Keratinocyte (primary cell): ENCODE data around the gene PAXIP1. TPM values are rescaled to one million over a fixed set of nuclear protein-coding genes. Genes with fewer than 3 reads are reported as not detected.

ENCODE experiments used
- DNase-seq: peaks from one replicate; pipeline ENCODE4 v3.0.0-alpha.2; 2011; ENCODE audit warnings: low read depth, missing footprints, low spot score
- FAIRE-seq: peaks from 2 replicates; lab custom pipeline; 2011; peaks lifted over from hg19 to GRCh38; lab: Jason Lieb, UNC
- H2AFZ ChIP-seq: 2 replicates; pipeline ENCODE4 v1.6.0; 2012; ENCODE audit warnings: low read length, control low read depth, inconsistent platforms; ENCODE audit not compliant: control insufficient read depth
- H3K27ac ChIP-seq: 2 replicates; pipeline ENCODE4 v1.5.1; 2011; ENCODE audit warnings: low read length; ENCODE audit not compliant: control insufficient read depth, insufficient read depth
- H3K27me3 ChIP-seq: 3 replicates; pipeline ENCODE4 v1.6.0; 2011; ENCODE audit warnings: low read length; ENCODE audit not compliant: control insufficient read depth, insufficient read depth; ENCODE audit errors: extremely low read depth
- H3K36me3 ChIP-seq, 2 experiments: 2 replicates in 1 of 2; 3 replicates in 1 of 2; pipeline ENCODE4 v1.5.1; 2011; ENCODE audit warnings: low read length in 2 of 2, mild to moderate bottlenecking in 1 of 2; ENCODE audit not compliant: control insufficient read depth in 2 of 2, insufficient read depth in 2 of 2; ENCODE audit errors: extremely low read depth in 1 of 2
- H3K4me1 ChIP-seq: 3 replicates; pipeline ENCODE4 v1.5.1; 2011; ENCODE audit warnings: low read length; ENCODE audit not compliant: control insufficient read depth, insufficient read depth; ENCODE audit errors: extremely low read depth
- H3K4me2 ChIP-seq: 3 replicates; pipeline ENCODE4 v1.6.0; 2011; ENCODE audit warnings: low read depth, low read length; ENCODE audit not compliant: control insufficient read depth, insufficient read depth; ENCODE audit errors: extremely low read depth
- H3K4me3 ChIP-seq, 3 experiments: fragments of 200-600 bp in 1 of 3; sonication (generic) in 1 of 3; 2 replicates in 2 of 3; 3 replicates in 1 of 3; pipeline ENCODE4 v1.5.1; 2011 to 2016; ENCODE audit warnings: low read length in 3 of 3, mild to moderate bottlenecking in 3 of 3, control low read depth in 2 of 3, inconsistent platforms in 1 of 3, low read depth in 1 of 3, mixed read lengths in 1 of 3, mixed run types in 1 of 3, moderate library complexity in 1 of 3; ENCODE audit not compliant: control insufficient read depth in 2 of 3, insufficient read depth in 2 of 3; ENCODE audit errors: extremely low read depth in 1 of 3
- H3K79me2 ChIP-seq: 2 replicates; pipeline ENCODE4 v1.6.0; 2012; ENCODE audit warnings: low read length; ENCODE audit not compliant: control insufficient read depth, insufficient read depth
- H3K9ac ChIP-seq: 3 replicates; pipeline ENCODE4 v1.6.0; 2011; ENCODE audit warnings: low read length; ENCODE audit not compliant: control insufficient read depth, insufficient read depth; ENCODE audit errors: extremely low read depth
- H3K9me1 ChIP-seq: 3 replicates; pipeline ENCODE4 v1.6.0; 2011; ENCODE audit warnings: low read length; ENCODE audit not compliant: control insufficient read depth, insufficient read depth; ENCODE audit errors: extremely low read depth
- H3K9me3 ChIP-seq: 2 replicates; pipeline ENCODE4 v1.5.1; 2012; ENCODE audit warnings: low read depth, low read length; ENCODE audit not compliant: control insufficient read depth
- H4K20me1 ChIP-seq: 3 replicates; pipeline ENCODE4 v1.6.0; 2011; ENCODE audit warnings: low read length; ENCODE audit not compliant: control insufficient read depth, insufficient read depth; ENCODE audit errors: extremely low read depth
- CTCF ChIP-seq, 3 experiments: IDR thresholded peaks in 1 of 3; conservative IDR thresholded peaks in 1 of 3; optimal IDR thresholded peaks in 1 of 3; 2 replicates in 2 of 3; 3 replicates in 1 of 3; pipeline versions ENCODE3 to v1.5.1; 2011; ENCODE audit warnings: low read length in 3 of 3, mild to moderate bottlenecking in 3 of 3, moderate library complexity in 2 of 3, control low read depth in 1 of 3, inconsistent platforms in 1 of 3; ENCODE audit not compliant: insufficient read depth in 2 of 3; ENCODE audit errors: extremely low read depth in 1 of 3
- EZH2 ChIP-seq: IDR thresholded peaks from one replicate; pipeline ENCODE4 v1.6.1; 2012; ENCODE audit warnings: inconsistent platforms, mild to moderate bottlenecking, low read length, moderate library complexity
- dilution Hi-C: fragments of 300-500 bp; cut with MboI; formaldehyde crosslinking; loops from one replicate; pipeline ENCODE4 v1.7.0; 2020; ENCODE audit warnings: low sequenced_read_pairs; ENCODE audit not compliant: extremely low pct_ligation_motif_present
- polyA plus RNA-seq, 5 experiments: library from polyadenylated mRNA; depleted of rRNA in 3 of 5; stranded (reverse) in 3 of 5; stranded (forward) in 1 of 5; unstranded in 1 of 5; fragments of >200 nt; gene quantifications; 1 replicate in 1 of 5; 2 replicates in 3 of 5; 3 replicates in 1 of 5; pipeline versions ENCODE4 v1.2.1 to v1.2.3, GENCODE V29; 2011 to 2012; ENCODE audit warnings: missing spikeins in 2 of 5, low read depth in 1 of 5, low replicate concordance in 1 of 5

The PAXIP1 gene
- polyA plus RNA-seq, 1 donor (not counting 4 experiments of a cell fraction or from before 2014, with no cell fraction given) = 9.4 TPM

- Histone ChIP-seq H3K4me1 (no peaks in the 10 kb centered on the region), H3K9ac (no peak overlapping the region), H3K27ac (no peak overlapping the region), H4K20me1 (no peaks in the 10 kb centered on the region), H3K9me3 (no peaks in the 10 kb centered on the region), H3K27me3 (no peaks in the 10 kb centered on the region), H3K36me3 (peaks cover 12 to 17% of the 10 kb centered on the region in 2 experiments), H3K4me3 (no peak overlapping the region), H3K4me2 (no peak overlapping the region), H3K79me2 (peaks cover 4% of the 10 kb centered on the region), H2AFZ (no peak overlapping the region), H3K9me1 (no peaks in the 10 kb centered on the region)
- DNase-seq (no peak), FAIRE-seq (no peak)
- no peak for TF ChIP-seq EZH2
- TF ChIP-seq CTCF (optimal IDR thresholded peaks at IDR 0.05 in 1 of 3, IDR thresholded peaks at IDR 0.05 in 1 of 3, conservative IDR thresholded peaks at IDR 0.05 in 1 of 3; ENCODE audit: extremely low read depth in 1 of 3, insufficient read depth in 2 of 3, low read length in 3 of 3) = no peak
- dilution Hi-C loops = no loop called here
Measured at GRCh38 chr7:154976844-154977243, 26.1 kb downstream of the PAXIP1 start.

GRCh38 chr7:154975984-154976383 lies 26.9 kb downstream of the PAXIP1 start:
- no peak overlapping the region for H3K4me3 ChIP-seq
- H3K79me2 ChIP-seq = peaks cover 4% of the 10 kb centered on the region
- no peak overlapping the region for H2AFZ ChIP-seq
- H3K9me1 ChIP-seq = no peaks in the 10 kb centered on the region
- no peaks in the 10 kb centered on the region for H3K4me1 ChIP-seq
- H3K9ac ChIP-seq = no peak overlapping the region
- FAIRE-seq = no peak
- H3K36me3 ChIP-seq = peaks cover 15 to 16% of the 10 kb centered on the region in 2 experiments
- no peak for DNase-seq
- H3K27ac ChIP-seq = no peak overlapping the region
- no peaks in the 10 kb centered on the region for H3K27me3 ChIP-seq
- TF ChIP-seq EZH2 (no peak), CTCF (optimal IDR thresholded peaks at IDR 0.05 in 1 of 3, IDR thresholded peaks at IDR 0.05 in 1 of 3, conservative IDR thresholded peaks at IDR 0.05 in 1 of 3; ENCODE audit: extremely low read depth in 1 of 3, insufficient read depth in 2 of 3, low read length in 3 of 3) (no peak)
- H3K4me2 ChIP-seq = no peak overlapping the region
- dilution Hi-C loops = no loop called here
- H3K9me3 ChIP-seq = no peaks in the 10 kb centered on the region
- H4K20me1 ChIP-seq = no peaks in the 10 kb centered on the region
